ENCODE results near the gene PRM1. TPM values are rescaled to one million over a fixed set of nuclear protein-coding genes. Genes with fewer than 3 reads are reported as not detected.

The PRM1 gene
- total RNA-seq, 1 experiment from 2014 or later: not detected

DNA sequence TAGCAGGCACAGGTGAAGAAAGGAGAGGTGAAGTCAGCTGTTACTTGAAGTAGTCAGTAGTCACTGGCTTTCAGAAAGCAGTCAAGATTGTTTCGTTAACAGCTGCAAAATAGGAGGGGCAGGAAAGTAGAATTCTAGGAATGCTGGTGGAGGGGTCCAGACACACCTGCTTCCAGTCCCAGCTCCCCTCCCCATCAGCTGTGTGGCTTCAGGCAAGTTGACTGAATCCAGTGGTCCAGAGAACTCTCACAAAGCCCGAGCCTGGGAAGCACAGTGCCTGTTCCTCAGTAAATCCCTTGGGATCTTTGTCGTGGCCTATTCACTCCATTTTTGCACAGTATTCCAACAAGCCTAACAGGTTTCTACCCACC, 20.5 kb downstream of the PRM1 start:
- peak; percentile 63 for DNase-seq
- H3K9me3 ChIP-seq (ENCODE audit: control insufficient read depth, low read depth, low read length): no peaks in the 10 kb centered on the region
- no peak overlapping the region for H3K4ac ChIP-seq (ENCODE audit: low read depth, low read length)
- no peaks in the 10 kb centered on the region for H3K79me1 ChIP-seq (ENCODE audit: insufficient read depth, low read depth, low read length, poor library complexity, severe bottlenecking)
- no peak overlapping the region for H2AK5ac ChIP-seq (ENCODE audit: insufficient read length, low read length)
- H2AFZ ChIP-seq (ENCODE audit: low read length): no peak overlapping the region
- H3K9me3 Mint-ChIP-seq: no peaks in the 10 kb centered on the region
- no peak overlapping the region for H3K9ac ChIP-seq (ENCODE audit: extremely low read depth, insufficient read length, low read length)
- TF ChIP-seq, protein P1, sequence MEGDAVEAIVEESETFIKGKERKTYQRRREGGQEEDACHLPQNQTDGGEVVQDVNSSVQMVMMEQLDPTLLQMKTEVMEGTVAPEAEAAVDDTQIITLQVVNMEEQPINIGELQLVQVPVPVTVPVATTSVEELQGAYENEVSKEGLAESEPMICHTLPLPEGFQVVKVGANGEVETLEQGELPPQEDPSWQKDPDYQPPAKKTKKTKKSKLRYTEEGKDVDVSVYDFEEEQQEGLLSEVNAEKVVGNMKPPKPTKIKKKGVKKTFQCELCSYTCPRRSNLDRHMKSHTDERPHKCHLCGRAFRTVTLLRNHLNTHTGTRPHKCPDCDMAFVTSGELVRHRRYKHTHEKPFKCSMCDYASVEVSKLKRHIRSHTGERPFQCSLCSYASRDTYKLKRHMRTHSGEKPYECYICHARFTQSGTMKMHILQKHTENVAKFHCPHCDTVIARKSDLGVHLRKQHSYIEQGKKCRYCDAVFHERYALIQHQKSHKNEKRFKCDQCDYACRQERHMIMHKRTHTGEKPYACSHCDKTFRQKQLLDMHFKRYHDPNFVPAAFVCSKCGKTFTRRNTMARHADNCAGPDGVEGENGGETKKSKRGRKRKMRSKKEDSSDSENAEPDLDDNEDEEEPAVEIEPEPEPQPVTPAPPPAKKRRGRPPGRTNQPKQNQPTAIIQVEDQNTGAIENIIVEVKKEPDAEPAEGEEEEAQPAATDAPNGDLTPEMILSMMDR (conservative IDR thresholded peaks at IDR 0.05): no peak
- no peaks in the 10 kb centered on the region for H3K79me2 ChIP-seq (ENCODE audit: insufficient read depth, low read length)
- peaks cover 9% of the 10 kb centered on the region for H3K23me2 ChIP-seq (ENCODE audit: insufficient read length, low read depth, low read length, poor library complexity, severe bottlenecking)
- no peak overlapping the region for H3K4me2 ChIP-seq (ENCODE audit: insufficient read depth, insufficient read length, low read length)
- H3K4me1 Mint-ChIP-seq: peaks cover 15 to 18% of the 10 kb centered on the region in 2 experiments
- WGBS (ENCODE audit: extremely low coverage, insufficient read length, low lambda C conversion rate): no CpG with 5 or more reads among the region's 3 CpGs
- no peaks in the 10 kb centered on the region for H4K20me1 ChIP-seq (ENCODE audit: control insufficient read depth, insufficient read depth, insufficient read length)
- H3K56ac ChIP-seq (ENCODE audit: insufficient read length, low read depth, low read length): no peak overlapping the region
- no peak overlapping the region for H3K23ac ChIP-seq (ENCODE audit: insufficient read length, low read depth, low read length)
- no peak overlapping the region for H3T11ph ChIP-seq (ENCODE audit: low read length)
- H3K27ac Mint-ChIP-seq: peak overlapping the region in 1 of 3 experiments; percentile 76; a peak in 1 of 7 replicates
- no peak overlapping the region for H2BK20ac ChIP-seq (ENCODE audit: low read depth, low read length, poor library complexity, severe bottlenecking)
- H4K91ac ChIP-seq (ENCODE audit: insufficient read length, low read depth, low read length): no peak overlapping the region
- no peaks in the 10 kb centered on the region for H3K36me3 Mint-ChIP-seq (ENCODE audit: insufficient read depth in 1 of 3, low read depth in 3 of 3)
- H3K27ac ChIP-seq (ENCODE audit: insufficient read length, low read depth, low read length): no peak overlapping the region
- H2BK5ac ChIP-seq (ENCODE audit: insufficient read length, low read length): no peak overlapping the region
- no peaks in the 10 kb centered on the region; the same call in 1 of the 2 replicates for H3K27me3 Mint-ChIP-seq (ENCODE audit: low read depth)
- no peak overlapping the region for H3K14ac ChIP-seq (ENCODE audit: insufficient read depth, low read length)
- no peak overlapping the region for H2BK12ac ChIP-seq (ENCODE audit: insufficient read length, low read depth, low read length)
- H3K4me1 ChIP-seq (ENCODE audit: insufficient read depth, low read length): peaks cover 5% of the 10 kb centered on the region; the same call in 1 of the 2 replicates
- H3K18ac ChIP-seq (ENCODE audit: insufficient read length, low read depth, low read length): no peak overlapping the region
- no peak overlapping the region for H4K5ac ChIP-seq (ENCODE audit: insufficient read length, low read depth, low read length)
- H4K8ac ChIP-seq (replicated peaks; ENCODE audit: insufficient read length, low read depth, low read length): no peak overlapping the region
- H2BK120ac ChIP-seq (ENCODE audit: low read depth, low read length, poor library complexity, severe bottlenecking): no peak overlapping the region
- H3K27me3 ChIP-seq (ENCODE audit: insufficient read depth, low read length): no peaks in the 10 kb centered on the region
- H3K4me3 Mint-ChIP-seq: no peak overlapping the region
- no peak overlapping the region for H2BK15ac ChIP-seq (ENCODE audit: low read depth, low read length)

Data from H9 (cell line).